ENCODE results near the gene FHIP1B. TPM values are rescaled to one million over a fixed set of nuclear protein-coding genes. Genes with fewer than 3 reads are reported as not detected.

Gene FHIP1B
- total RNA-seq, 1 donor from 2014 or later = 36.8 TPM

- intact Hi-C loops (cut with DNase I) = no loop called here
- DNase-seq (ENCODE audit: low spot score) (no peak), ATAC-seq (no peak)
Observed at GRCh38 chr11:6245536-6245935, 11.1 kb upstream of the FHIP1B start.

GRCh38 chr11:6241316-6241715 is 6.9 kb upstream of the FHIP1B start:
- DNase-seq (ENCODE audit: low spot score) (no peak), ATAC-seq (no peak)
- intact Hi-C loops (cut with DNase I) = no loop called here

GRCh38 chr11:6240781-6241180 is 6.3 kb upstream of the FHIP1B start:
- intact Hi-C loops (cut with DNase I) = no loop called here
- ATAC-seq = no peak
- DNase-seq (ENCODE audit: low spot score) = no peak

GRCh38 chr11:6240139-6240538 is 5.7 kb upstream of the FHIP1B start:
- intact Hi-C loops (cut with DNase I) = no loop called here
- no peak for DNase-seq (ENCODE audit: low spot score)
- no peak for ATAC-seq

- DNase-seq (ENCODE audit: low spot score) (no peak), ATAC-seq (no peak)
- intact Hi-C loops (cut with DNase I) = no loop called here
Observed at GRCh38 chr11:6238902-6239301, 4.5 kb upstream of the FHIP1B start, which contains the start of gene CNGA4. TSS of gene CNGA4 (plus strand) at chr11:6239089. CDS start at chr11:6239207, 118 bp downstream.

- intact Hi-C loops (cut with DNase I) = no loop called here
- DNase-seq (ENCODE audit: low spot score) (no peak), ATAC-seq (no peak)
Observed at GRCh38 chr11:6237761-6238302, 3.4 kb upstream of the FHIP1B start.

- DNase-seq (ENCODE audit: low spot score) (no peak), ATAC-seq (no peak)
- intact Hi-C loops (cut with DNase I) = no loop called here
Observed at GRCh38 chr11:6237266-6237665, 2.8 kb upstream of the FHIP1B start.

- no peak for DNase-seq (ENCODE audit: low spot score)
- no peak for ATAC-seq
- intact Hi-C loops (cut with DNase I) = no loop called here
Observed at GRCh38 chr11:6233984-6234386, 451 bp downstream of the FHIP1B start.

- intact Hi-C loops (cut with DNase I) = no loop called here
- no peak for ATAC-seq
- DNase-seq (ENCODE audit: low spot score) = no peak
Observed at GRCh38 chr11:6232899-6233298, 1.5 kb downstream of the FHIP1B start.

GRCh38 chr11:6229911-6230310 is 4.5 kb downstream of the FHIP1B start:
- DNase-seq (ENCODE audit: low spot score) (no peak), ATAC-seq (no peak)
- intact Hi-C loops (cut with DNase I) = no loop called here

GRCh38 chr11:6228520-6228919 is 5.9 kb downstream of the FHIP1B start:
- ATAC-seq = no peak
- intact Hi-C loops (cut with DNase I) = no loop called here

GRCh38 chr11:6225896-6226295 is 8.5 kb downstream of the FHIP1B start:
- intact Hi-C loops (cut with DNase I) = no loop called here
- ATAC-seq (no peak), DNase-seq (ENCODE audit: low spot score) (no peak)

More at GRCh38 chr11:6228520-6228919, 5.9 kb downstream of the FHIP1B start:
- DNase-seq (ENCODE audit: low spot score) = no peak

GRCh38 chr11:6225024-6225423 is 9.4 kb downstream of the FHIP1B start:
- intact Hi-C loops (cut with DNase I) = no loop called here
- no peak for ATAC-seq
- no peak for DNase-seq (ENCODE audit: low spot score)

- ATAC-seq (no peak), DNase-seq (ENCODE audit: low spot score) (no peak)
- intact Hi-C loops (cut with DNase I) = no loop called here
Observed at GRCh38 chr11:6224421-6224820, 10.0 kb downstream of the FHIP1B start.

GRCh38 chr11:6223854-6224253 is 10.6 kb downstream of the FHIP1B start:
- intact Hi-C loops (cut with DNase I) = no loop called here
- ATAC-seq (no peak), DNase-seq (ENCODE audit: low spot score) (no peak)

GRCh38 chr11:6219359-6219758 is 15.1 kb downstream of the FHIP1B start:
- intact Hi-C loops (cut with DNase I) = no loop called here
- no peak for DNase-seq (ENCODE audit: low spot score)
- ATAC-seq = peak; percentile 53

- no peak for ATAC-seq
- DNase-seq (ENCODE audit: low spot score) = no peak
- intact Hi-C loops (cut with DNase I) = no loop called here
Observed at GRCh38 chr11:6217722-6218121, 16.7 kb downstream of the FHIP1B start.

- no peak for ATAC-seq
- intact Hi-C loops (cut with DNase I) = no loop called here
- no peak for DNase-seq (ENCODE audit: low spot score)
Observed at GRCh38 chr11:6216501-6216900, 17.9 kb downstream of the FHIP1B start.

- ATAC-seq = no peak
- intact Hi-C loops (cut with DNase I) = no loop called here
- no peak for DNase-seq (ENCODE audit: low spot score)
Observed at GRCh38 chr11:6214530-6214929, 19.9 kb downstream of the FHIP1B start.

GRCh38 chr11:6210274-6210955 is 24.0 kb downstream of the FHIP1B start:
- ATAC-seq (no peak), DNase-seq (ENCODE audit: low spot score) (no peak)
- intact Hi-C loops (cut with DNase I) = no loop called here

GRCh38 chr11:6209801-6210200 is 24.6 kb downstream of the FHIP1B start:
- no peak for DNase-seq (ENCODE audit: low spot score)
- intact Hi-C loops (cut with DNase I) = no loop called here

More at GRCh38 chr11:6209801-6210200, 24.6 kb downstream of the FHIP1B start:
- no peak for ATAC-seq
